Activated B cell treated with CpG ODN at 0.5 μM for 24 hours (primary cell): ENCODE results near the gene GABPB2. TPM values are rescaled to one million over a fixed set of nuclear protein-coding genes. Genes with fewer than 3 reads are reported as not detected.
A peak's percentile ranks its signal among the peaks of the same experiment; 100 is the strongest.
"Not testable (repeated sequence)": the region's sequence is repeated elsewhere in the genome, so short reads cannot be mapped to it uniquely, and the experiment has no call there.

Experiments used
- ATAC-seq: fragments of 200-7000 bp; cut with Tn5 transposase; one replicate; pipeline ENCODE4 v1.10.0; 2021; ENCODE audit warnings: low read depth, mild to moderate bottlenecking, moderate library complexity
- CTCF ChIA-PET: fragments of 350-600 bp; sonication (Branson Sonifier 250); formaldehyde crosslinking; loops from one replicate; lab custom pipeline; 2021; ENCODE audit warnings: antibody characterized with exemption; lab: Charles Lee
- POLR2A ChIA-PET: fragments of 350-600 bp; sonication (Branson Sonifier 250); formaldehyde crosslinking; loops from one replicate; lab custom pipeline; 2021; ENCODE audit warnings: antibody characterized with exemption; lab: Charles Lee
- DNase-seq: peaks from one replicate; pipeline ENCODE4 v3.0.0; 2022
- H3K27ac Mint-ChIP-seq: one replicate; pipeline ENCODE4 v1.8.0; 2020; ENCODE audit warnings: mixed read lengths
- H3K27me3 Mint-ChIP-seq: one replicate; pipeline ENCODE4 v1.8.0; 2021; ENCODE audit warnings: mixed read lengths
- H3K36me3 Mint-ChIP-seq: one replicate; pipeline ENCODE4 v1.8.0; 2021; ENCODE audit warnings: low read depth, mixed read lengths
- H3K4me1 Mint-ChIP-seq: one replicate; pipeline ENCODE4 v1.8.0; 2021; ENCODE audit warnings: mixed read lengths
- H3K4me3 Mint-ChIP-seq: one replicate; pipeline ENCODE4 v1.8.0; 2020; ENCODE audit warnings: mild to moderate bottlenecking, mixed read lengths
- H3K9me3 Mint-ChIP-seq: one replicate; pipeline ENCODE4 v1.8.0; 2020; ENCODE audit warnings: mixed read lengths
- intact Hi-C: fragments of 100-400 bp; cut with micrococcal nuclease; formaldehyde crosslinking; loops from one replicate; pipeline ENCODE4 v1.15.1; 2024
- total RNA-seq: library from RNA; stranded (reverse); gene quantifications from 2 replicates; pipeline ENCODE4 v1.2.3, GENCODE V29; 2022
- TF ChIP-seq, protein P1 (sequence below): fragments of 200-600 bp; IDR thresholded peaks from one replicate; pipeline ENCODE4 v1.8.0; 2022; ENCODE audit warnings: antibody characterized with exemption, mild to moderate bottlenecking

GABPB2 gene
- total RNA-seq, 1 donor from 2014 or later, result 17.4 TPM

- intact Hi-C loops, result no loop called here
- TF ChIP-seq, protein P1, sequence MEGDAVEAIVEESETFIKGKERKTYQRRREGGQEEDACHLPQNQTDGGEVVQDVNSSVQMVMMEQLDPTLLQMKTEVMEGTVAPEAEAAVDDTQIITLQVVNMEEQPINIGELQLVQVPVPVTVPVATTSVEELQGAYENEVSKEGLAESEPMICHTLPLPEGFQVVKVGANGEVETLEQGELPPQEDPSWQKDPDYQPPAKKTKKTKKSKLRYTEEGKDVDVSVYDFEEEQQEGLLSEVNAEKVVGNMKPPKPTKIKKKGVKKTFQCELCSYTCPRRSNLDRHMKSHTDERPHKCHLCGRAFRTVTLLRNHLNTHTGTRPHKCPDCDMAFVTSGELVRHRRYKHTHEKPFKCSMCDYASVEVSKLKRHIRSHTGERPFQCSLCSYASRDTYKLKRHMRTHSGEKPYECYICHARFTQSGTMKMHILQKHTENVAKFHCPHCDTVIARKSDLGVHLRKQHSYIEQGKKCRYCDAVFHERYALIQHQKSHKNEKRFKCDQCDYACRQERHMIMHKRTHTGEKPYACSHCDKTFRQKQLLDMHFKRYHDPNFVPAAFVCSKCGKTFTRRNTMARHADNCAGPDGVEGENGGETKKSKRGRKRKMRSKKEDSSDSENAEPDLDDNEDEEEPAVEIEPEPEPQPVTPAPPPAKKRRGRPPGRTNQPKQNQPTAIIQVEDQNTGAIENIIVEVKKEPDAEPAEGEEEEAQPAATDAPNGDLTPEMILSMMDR, result no peak
- ChIA-PET CTCF (no interaction called here), POLR2A (interaction anchor here (2.1 kb wide), 1 partner anchor 9 kb away, joined by 7 read pairs; no protein-coding TSS in a partner anchor)
- Mint-ChIP-seq H3K4me1 (peaks cover 16% of the 10 kb centered on the region), H3K27ac (no peak overlapping the region), H3K36me3 (peaks cover 10% of the 10 kb centered on the region), H3K4me3 (no peak overlapping the region), H3K9me3 (no peaks in the 10 kb centered on the region), H3K27me3 (no peaks in the 10 kb centered on the region)
- DNase-seq (no peak), ATAC-seq (no peak)
Observed at GRCh38 chr1:151067185-151067584, 3.4 kb upstream of the GABPB2 start.

DNA sequence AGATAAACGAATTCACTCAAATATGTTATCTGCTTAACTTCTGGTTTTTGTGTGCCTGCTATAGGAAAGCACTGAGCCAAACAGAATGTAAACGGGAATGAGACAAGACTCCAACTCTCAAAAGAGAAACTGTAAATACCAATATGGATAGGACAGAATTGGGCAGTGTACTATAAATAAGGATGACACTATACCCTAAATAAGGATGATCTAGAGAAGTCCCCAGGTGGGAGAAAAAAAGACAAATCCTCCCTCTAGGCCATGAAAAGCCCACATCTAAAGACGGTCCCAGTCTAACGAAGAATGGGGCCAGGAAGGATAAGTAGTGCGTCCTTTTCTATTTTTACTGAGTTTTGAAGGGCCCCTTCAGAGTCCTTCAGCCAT, 1.5 kb upstream of the GABPB2 start:
- Mint-ChIP-seq H3K4me1 (peaks cover 16% of the 10 kb centered on the region), H3K27ac (peak overlapping the region; percentile 68), H3K9me3 (no peaks in the 10 kb centered on the region), H3K36me3 (peaks cover 14% of the 10 kb centered on the region), H3K4me3 (peak overlapping the region; percentile 68), H3K27me3 (no peaks in the 10 kb centered on the region)
- no peak for DNase-seq
- no peak for ATAC-seq
- TF ChIP-seq, protein P1, result no peak
- intact Hi-C loops, result no loop called here
- ChIA-PET CTCF (no interaction called here), POLR2A (interaction anchor here (1.5 to 3.2 kb wide), 2 partner anchors 10 to 62 kb away, joined by 5 to 98 read pairs; partner anchors contain the start of genes CDC42SE1 and MLLT11)

DNA sequence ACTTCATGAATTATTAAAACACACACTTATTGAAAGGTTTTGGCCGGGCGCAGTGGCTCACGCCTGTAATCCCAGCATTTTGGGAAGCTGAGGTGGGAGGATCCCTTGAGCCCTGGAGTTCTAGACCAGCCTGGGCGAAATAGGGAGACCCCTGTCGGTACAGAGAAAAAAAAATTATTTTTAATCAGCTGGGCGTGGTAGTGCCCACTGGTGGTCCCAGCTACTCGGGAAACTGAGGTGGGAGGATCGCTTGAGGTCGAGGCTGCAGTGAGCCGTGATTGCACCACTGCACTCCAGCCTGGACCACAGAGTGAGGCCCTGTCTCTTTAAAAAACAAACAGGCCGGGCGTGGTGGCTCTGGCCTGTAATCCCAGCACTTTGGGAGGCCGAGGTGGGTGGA, 1.7 kb downstream of the GABPB2 start:
- POLR2A ChIA-PET, result interaction anchor here (0.5 to 3.3 kb wide), 4 partner anchors 13 to 118 kb away, joined by 3 to 98 read pairs (median 20); partner anchors contain the start of genes C1orf56, CDC42SE1, MLLT11 and VPS72
- H3K4me3 Mint-ChIP-seq, result peak overlapping the region; percentile 97
- no peaks in the 10 kb centered on the region for H3K27me3 Mint-ChIP-seq
- TF ChIP-seq, protein P1, result no peak
- ATAC-seq (no peak), DNase-seq (no peak)
- H3K27ac Mint-ChIP-seq, result no peak overlapping the region
- peaks cover 16% of the 10 kb centered on the region for H3K4me1 Mint-ChIP-seq
- intact Hi-C loops, result no loop called here
- CTCF ChIA-PET, result interaction anchor here (0.7 to 2.1 kb wide), 6 partner anchors 12 to 118 kb away, joined by 3 to 12 read pairs (median 3); partner anchors contain the start of genes C1orf56, CDC42SE1, MLLT11 and TNFAIP8L2
- peaks cover 21% of the 10 kb centered on the region for H3K36me3 Mint-ChIP-seq
- H3K9me3 Mint-ChIP-seq, result no peaks in the 10 kb centered on the region

GRCh38 chr1:151085953-151086559, 15.5 kb downstream of the GABPB2 start:
- no peaks in the 10 kb centered on the region for H3K9me3 Mint-ChIP-seq
- intact Hi-C loops, result no loop called here
- peaks cover 6% of the 10 kb centered on the region for H3K4me1 Mint-ChIP-seq
- DNase-seq (no peak), ATAC-seq (no peak)
- peaks cover 8% of the 10 kb centered on the region for H3K36me3 Mint-ChIP-seq
- no peak overlapping the region for H3K4me3 Mint-ChIP-seq
- TF ChIP-seq, protein P1, result no peak
- POLR2A ChIA-PET, result interaction anchor here (0.6 to 1.3 kb wide), 2 partner anchors 15 to 26 kb away, joined by 4 to 5 read pairs; partner anchors contain the start of gene CDC42SE1
- no peaks in the 10 kb centered on the region for H3K27me3 Mint-ChIP-seq
- H3K27ac Mint-ChIP-seq, result no peak overlapping the region
- CTCF ChIA-PET, result interaction anchor here (0.6 to 0.7 kb wide), 2 partner anchors 14 to 234 kb away, joined by 3 read pairs; no protein-coding TSS in a partner anchor

DNA sequence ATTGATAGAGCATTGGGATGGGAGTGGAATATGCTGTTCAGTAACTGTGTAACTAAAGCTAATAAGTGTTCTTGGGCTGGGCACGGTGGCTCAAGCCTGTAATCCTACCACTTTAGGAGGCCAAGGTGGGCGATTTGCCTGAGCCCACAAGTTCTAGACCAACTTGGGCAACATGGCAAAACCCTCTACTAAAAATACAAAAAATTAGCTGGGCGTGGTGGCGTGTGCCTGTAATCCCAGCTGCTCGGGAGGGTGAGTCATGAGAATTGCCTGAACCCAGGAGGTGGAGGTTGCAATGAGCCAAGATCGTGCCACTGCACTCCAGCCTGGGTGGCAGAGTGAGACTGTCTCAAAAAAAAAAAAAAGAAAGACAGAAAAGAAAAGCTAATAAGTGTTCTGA, 26.9 kb downstream of the GABPB2 start:
- intact Hi-C loops, H3K27ac Mint-ChIP-seq, H3K4me3 Mint-ChIP-seq, ATAC-seq, H3K9me3 Mint-ChIP-seq, H3K27me3 Mint-ChIP-seq, DNase-seq, POLR2A ChIA-PET, H3K4me1 Mint-ChIP-seq: not testable (repeated sequence)
- H3K36me3 Mint-ChIP-seq, result peaks cover 15% of the 10 kb centered on the region
- CTCF ChIA-PET, result interaction anchor here (6.9 kb wide), 1 partner anchor 59 kb away, joined by 160 read pairs; the partner anchor contains the start of gene TNFAIP8L2
